Astrocyte (in vitro differentiated cells and primary cell): ENCODE results near the gene LRRFIP1. TPM values are rescaled to one million over a fixed set of nuclear protein-coding genes. Genes with fewer than 3 reads are reported as not detected.

Source experiments
- DNase-seq: peaks from one replicate; pipeline ENCODE4 v3.0.0-alpha.2; 2010; ENCODE audit warnings: low read depth
- FAIRE-seq: peaks from 2 replicates; lab custom pipeline; 2011; peaks lifted over from hg19 to GRCh38; lab: Jason Lieb, UNC
- H2AFZ ChIP-seq: 2 replicates; pipeline ENCODE4 v1.6.0; 2012; ENCODE audit warnings: low read depth, low read length, inconsistent platforms
- H3K27ac ChIP-seq: 2 replicates; pipeline ENCODE4 v1.5.1; 2011; ENCODE audit warnings: low read depth, low read length, inconsistent platforms
- H3K27me3 ChIP-seq: 2 replicates; pipeline ENCODE4 v1.6.0; 2011; ENCODE audit warnings: low read length, inconsistent platforms; ENCODE audit not compliant: insufficient read depth
- H3K36me3 ChIP-seq: 2 replicates; pipeline ENCODE4 v1.5.1; 2011; ENCODE audit warnings: low read length, inconsistent platforms; ENCODE audit not compliant: insufficient read depth
- H3K4me1 ChIP-seq: 2 replicates; pipeline ENCODE4 v1.5.1; 2011; ENCODE audit warnings: low read length, inconsistent platforms; ENCODE audit not compliant: insufficient read depth
- H3K4me2 ChIP-seq: 2 replicates; pipeline ENCODE4 v1.6.0; 2012; ENCODE audit warnings: low read length, inconsistent platforms
- H3K4me3 ChIP-seq: 2 replicates; pipeline ENCODE4 v1.5.1; 2011; ENCODE audit warnings: low read depth, mild to moderate bottlenecking, low read length, inconsistent platforms; ENCODE audit not compliant: insufficient read depth
- H3K79me2 ChIP-seq: 2 replicates; pipeline ENCODE4 v1.6.0; 2012; ENCODE audit warnings: mild to moderate bottlenecking, low read length, inconsistent platforms; ENCODE audit not compliant: insufficient read depth
- H3K9ac ChIP-seq: 2 replicates; pipeline ENCODE4 v1.6.0; 2012; ENCODE audit warnings: mild to moderate bottlenecking, low read length, inconsistent platforms
- H3K9me3 ChIP-seq: 2 replicates; pipeline ENCODE4 v1.5.1; 2012; ENCODE audit warnings: low read depth, mild to moderate bottlenecking, low read length, inconsistent platforms; ENCODE audit not compliant: insufficient read depth
- H4K20me1 ChIP-seq: 2 replicates; pipeline ENCODE4 v1.6.0; 2012; ENCODE audit warnings: low read length, inconsistent platforms; ENCODE audit not compliant: insufficient read depth
- H3K27ac Mint-ChIP-seq: one replicate; pipeline ENCODE4 v1.8.0; 2021; ENCODE audit warnings: mild to moderate bottlenecking, mixed read lengths; ENCODE audit not compliant: unreplicated experiment
- H3K27me3 Mint-ChIP-seq: one replicate; pipeline ENCODE4 v1.8.0; 2021; ENCODE audit warnings: low read depth, mixed read lengths; ENCODE audit not compliant: unreplicated experiment
- H3K36me3 Mint-ChIP-seq: one replicate; pipeline ENCODE4 v1.8.0; 2021; ENCODE audit warnings: low read depth, mixed read lengths; ENCODE audit not compliant: unreplicated experiment
- H3K4me1 Mint-ChIP-seq: one replicate; pipeline ENCODE4 v1.8.0; 2021; ENCODE audit warnings: low read depth, mixed read lengths; ENCODE audit not compliant: unreplicated experiment
- H3K4me3 Mint-ChIP-seq: one replicate; pipeline ENCODE4 v1.8.0; 2021; ENCODE audit warnings: mild to moderate bottlenecking, moderate library complexity, mixed read lengths; ENCODE audit not compliant: unreplicated experiment
- H3K9me3 Mint-ChIP-seq: one replicate; pipeline ENCODE4 v1.8.0; 2021; ENCODE audit warnings: mild to moderate bottlenecking, mixed read lengths; ENCODE audit not compliant: unreplicated experiment
- CTCF ChIP-seq: IDR thresholded peaks from 2 replicates; pipeline ENCODE4 v1.5.1; 2011; ENCODE audit warnings: low read depth, mild to moderate bottlenecking, inconsistent platforms, low read length, moderate library complexity; ENCODE audit not compliant: insufficient read depth
- EZH2 ChIP-seq: IDR thresholded peaks from 2 replicates; pipeline ENCODE4 v1.6.1; 2012; ENCODE audit warnings: mild to moderate bottlenecking, low read length, inconsistent platforms; ENCODE audit not compliant: insufficient read depth
- total RNA-seq: library from RNA; stranded (reverse); gene quantifications from 2 replicates; pipeline ENCODE4 v1.2.1, GENCODE V29; 2021

LRRFIP1 gene
- total RNA-seq, 1 donor from 2014 or later, result 83.3 TPM

- Mint-ChIP-seq H3K4me3 (no peak overlapping the region), H3K9me3 (peaks cover 9% of the 10 kb centered on the region), H3K36me3 (no peaks in the 10 kb centered on the region), H3K27ac (no peak overlapping the region), H3K4me1 (peaks cover 4% of the 10 kb centered on the region), H3K27me3 (peaks cover 8% of the 10 kb centered on the region)
- H4K20me1 ChIP-seq, result no peaks in the 10 kb centered on the region
- H3K36me3 ChIP-seq, result no peaks in the 10 kb centered on the region
- H3K79me2 ChIP-seq, result no peaks in the 10 kb centered on the region
- H3K4me1 ChIP-seq, result peaks cover 16% of the 10 kb centered on the region
- no peaks in the 10 kb centered on the region for H3K9me3 ChIP-seq
- no peak overlapping the region for H3K27ac ChIP-seq
- no peak overlapping the region for H3K4me2 ChIP-seq
- no peaks in the 10 kb centered on the region for H3K27me3 ChIP-seq
- no peak overlapping the region for H3K4me3 ChIP-seq
- no peak overlapping the region for H2AFZ ChIP-seq
- no peak for TF ChIP-seq CTCF
- no peak for TF ChIP-seq EZH2
- DNase-seq (no peak), FAIRE-seq (no peak)
- no peak overlapping the region for H3K9ac ChIP-seq
Observed at GRCh38 chr2:237588044-237588696, 39.2 kb upstream of the LRRFIP1 start.

GRCh38 chr2:237590272-237591140, 36.9 kb upstream of the LRRFIP1 start, which contains the start of gene RAB17:
TSS of gene RAB17 (minus strand) at chr2:237590734. CDS start at chr2:237586154, 4,580 bp downstream.
- FAIRE-seq (no peak), DNase-seq (peak; percentile 42)
- Mint-ChIP-seq H3K4me3 (no peak within 1 kb of the TSS), H3K27ac (no peak within 1 kb of the TSS), H3K36me3 (no peaks in the 10 kb centered on the region), H3K4me1 (peaks cover 10% of the 10 kb centered on the region), H3K9me3 (peaks cover 9% of the 10 kb centered on the region), H3K27me3 (peaks cover 7% of the 10 kb centered on the region)
- H3K36me3 ChIP-seq, result no peaks in the 10 kb centered on the region
- H3K27ac ChIP-seq, result no peak within 1 kb of the TSS
- TF ChIP-seq CTCF (no peak), EZH2 (no peak)
- H3K4me3 ChIP-seq, result no peak within 1 kb of the TSS
- H3K4me1 ChIP-seq, result peaks cover 24% of the 10 kb centered on the region
- H2AFZ ChIP-seq, result peak within 1 kb of the TSS; percentile 36
- H4K20me1 ChIP-seq, result no peaks in the 10 kb centered on the region
- no peaks in the 10 kb centered on the region for H3K79me2 ChIP-seq
- H3K4me2 ChIP-seq, result peak within 1 kb of the TSS; percentile 59
- H3K9ac ChIP-seq, result no peak within 1 kb of the TSS
- no peaks in the 10 kb centered on the region for H3K27me3 ChIP-seq
- no peaks in the 10 kb centered on the region for H3K9me3 ChIP-seq
